DMS114 treated with DMSO at 0.1 percent for 48 hours (cell line): ENCODE results near the gene INPP5D.
"Not testable (repeated sequence)": the region's sequence is repeated elsewhere in the genome, so short reads cannot be mapped to it uniquely, and the experiment has no call there.

Experiments used
- DNase-seq: peaks from one replicate; lab custom pipeline; 2025; ENCODE audit not compliant: unreplicated experiment; lab: John Stamatoyannopoulos, UW

The INPP5D gene

DNA sequence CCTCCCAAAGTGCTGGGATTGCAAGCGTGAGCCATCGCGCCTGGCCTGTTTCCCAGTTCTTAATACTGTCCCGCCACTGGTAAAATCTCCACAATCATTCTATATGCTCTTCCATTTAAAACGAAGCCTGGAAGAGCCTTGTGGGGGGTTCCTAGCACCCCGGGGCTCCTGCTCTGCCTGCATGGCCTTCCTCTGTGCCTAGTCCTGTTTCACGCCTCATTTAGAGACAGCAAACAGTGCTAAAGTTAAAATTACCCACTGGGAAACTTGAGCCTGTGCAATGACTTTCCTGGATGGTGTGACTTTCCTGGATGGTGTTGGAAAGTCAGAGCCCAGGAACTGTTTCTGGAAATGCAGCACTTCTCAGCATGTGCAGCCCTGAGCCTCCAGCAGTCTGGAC is 55.0 kb downstream of the INPP5D start:
- DNase-seq = no peak

DNA sequence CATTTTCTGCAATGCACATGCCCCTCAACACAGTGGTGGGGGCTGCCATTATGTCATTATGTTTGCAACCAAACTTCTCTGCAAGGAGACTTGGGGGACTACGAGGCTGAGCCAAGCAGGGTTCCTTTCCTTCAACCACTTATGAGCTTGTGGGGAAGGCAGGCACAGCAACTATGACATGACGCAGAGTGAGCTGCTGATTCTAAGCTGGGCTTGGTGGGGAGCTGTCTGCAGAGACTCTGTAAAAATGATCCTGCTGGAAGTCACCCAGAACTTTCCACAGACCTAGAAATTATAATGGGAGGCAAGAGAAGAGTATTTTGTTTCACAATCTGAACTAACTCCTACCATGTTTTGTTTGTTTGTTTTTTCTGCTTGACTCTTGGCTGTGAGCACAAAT is 55.6 kb downstream of the INPP5D start:
- DNase-seq = no peak

GRCh38 chr2:233116946-233117345 is 56.8 kb downstream of the INPP5D start:
- DNase-seq = no peak

GRCh38 chr2:233117351-233117750 is 57.2 kb downstream of the INPP5D start:
- no peak for DNase-seq

- DNase-seq = no peak
Observed at GRCh38 chr2:233117811-233118647, 57.9 kb downstream of the INPP5D start.

GRCh38 chr2:233118648-233119000 is 58.5 kb downstream of the INPP5D start:
- DNase-seq = no peak

DNA sequence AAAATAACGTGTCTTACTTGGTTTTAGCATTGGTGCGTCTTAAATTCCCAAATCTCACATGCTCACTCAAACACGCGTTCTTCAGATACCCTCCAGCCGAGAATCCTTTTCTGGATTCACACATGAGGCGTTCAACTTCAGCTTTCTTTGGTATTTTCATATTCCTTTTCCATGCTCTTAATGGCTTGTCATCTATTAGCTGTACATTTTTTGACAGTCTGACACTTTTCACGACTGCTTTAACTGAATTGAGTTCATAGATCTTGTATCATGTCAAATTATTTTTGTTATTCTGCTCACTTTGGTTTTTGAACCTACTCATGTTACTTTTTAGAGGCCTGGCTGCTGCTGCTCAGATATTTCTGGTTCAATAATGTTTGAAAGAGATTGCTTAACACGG is 59.0 kb downstream of the INPP5D start:
- no peak for DNase-seq

- DNase-seq = no peak
Observed at GRCh38 chr2:233119806-233120205, 59.7 kb downstream of the INPP5D start.

GRCh38 chr2:233120459-233120858 is 60.3 kb downstream of the INPP5D start:
- no peak for DNase-seq

GRCh38 chr2:233121856-233122255 is 61.7 kb downstream of the INPP5D start:
- no peak for DNase-seq

- no peak for DNase-seq
Observed at GRCh38 chr2:233122541-233122940, 62.4 kb downstream of the INPP5D start.

GRCh38 chr2:233123576-233123975 is 63.4 kb downstream of the INPP5D start:
- not testable (repeated sequence) for DNase-seq

DNA sequence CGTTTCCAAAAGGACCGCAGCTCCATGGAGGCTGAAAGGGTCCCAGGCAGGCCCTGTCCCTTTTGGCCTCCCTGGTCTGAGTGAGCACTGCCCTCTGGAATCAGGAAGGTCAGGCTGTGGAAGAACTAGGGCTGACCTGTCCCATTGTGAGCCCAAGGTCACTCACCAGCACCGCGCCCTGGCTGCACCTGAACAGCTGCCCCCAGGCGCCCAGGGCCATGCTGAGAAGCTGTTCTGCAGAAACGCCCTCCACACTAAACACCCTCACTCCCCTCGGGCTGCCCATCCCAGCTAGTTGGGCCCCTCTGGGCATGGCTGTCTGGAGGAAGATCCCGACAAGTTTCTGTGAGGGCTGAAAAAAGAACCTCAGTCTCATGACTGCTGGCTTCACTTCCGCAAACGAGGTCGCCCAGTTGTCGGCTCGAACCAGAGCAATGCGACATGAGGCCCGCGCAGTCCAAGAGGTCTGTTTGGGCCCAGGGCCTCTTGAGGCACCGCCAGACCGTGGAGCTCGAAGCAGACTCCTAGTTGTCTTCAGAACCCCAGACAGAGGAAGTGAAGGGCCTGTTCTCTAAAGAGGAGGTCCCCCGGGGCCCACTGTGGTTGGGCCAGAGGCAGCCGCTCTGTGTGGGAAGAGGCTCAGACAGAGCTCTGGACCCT is 64.4 kb downstream of the INPP5D start:
- no peak for DNase-seq

- no peak for DNase-seq
Observed at GRCh38 chr2:233125455-233126065, 65.4 kb downstream of the INPP5D start.

DNA sequence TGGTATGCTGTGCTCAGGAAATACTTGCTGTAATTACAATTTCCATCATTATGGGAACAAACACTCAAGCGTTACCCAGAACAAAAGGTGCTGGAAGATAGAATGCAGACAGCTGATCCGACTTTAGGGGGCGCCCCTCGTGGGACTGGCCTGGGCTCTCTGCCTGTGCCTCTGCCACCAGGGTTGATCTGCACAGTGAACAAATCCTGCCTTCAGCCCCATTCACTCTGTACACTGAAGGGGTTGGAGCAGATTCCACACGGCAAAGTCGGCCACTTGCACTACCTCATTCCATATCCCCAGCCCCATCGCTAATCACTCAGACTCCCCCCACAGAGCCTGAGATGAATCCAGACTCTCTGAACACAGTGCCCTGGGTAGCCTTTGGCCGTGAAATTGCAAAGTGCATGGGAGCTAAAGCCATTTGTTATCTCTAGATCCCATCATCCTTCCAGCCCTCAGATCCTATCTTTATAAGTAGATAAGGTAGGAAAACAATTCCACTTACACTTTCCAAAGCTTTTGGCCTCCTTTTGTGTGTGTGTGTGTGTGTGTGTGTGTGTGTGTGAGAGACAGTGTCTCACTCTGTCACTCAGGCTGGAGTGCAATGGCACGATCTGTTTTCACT is 69.3 kb downstream of the INPP5D start:
- no peak for DNase-seq

- DNase-seq = no peak
Observed at GRCh38 chr2:233130024-233130423, 69.9 kb downstream of the INPP5D start.

DNA sequence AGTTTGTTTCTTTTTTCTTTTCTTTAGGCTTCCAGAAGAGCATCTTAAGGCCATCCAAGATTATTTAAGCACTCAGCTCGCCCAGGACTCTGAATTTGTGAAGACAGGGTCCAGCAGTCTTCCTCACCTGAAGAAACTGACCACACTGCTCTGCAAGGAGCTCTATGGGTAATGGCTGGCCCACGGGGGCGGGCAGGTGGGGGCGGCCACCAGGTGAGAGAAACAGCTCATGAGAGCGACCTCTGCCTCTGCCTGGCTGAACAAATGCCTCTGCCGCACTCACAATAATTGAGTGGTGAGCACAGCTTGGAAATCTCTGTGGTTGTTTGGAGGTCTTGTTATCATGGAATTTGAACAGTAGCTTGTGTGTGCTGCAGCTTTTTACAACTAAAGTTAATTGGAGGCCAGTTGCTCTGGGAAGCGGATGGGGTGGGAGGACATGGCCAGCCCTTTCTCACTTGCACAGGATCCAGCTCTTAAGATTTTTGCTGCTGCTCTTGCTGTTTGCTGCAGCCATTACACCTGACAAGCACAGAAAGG is 70.4 kb downstream of the INPP5D start:
- DNase-seq = no peak

- no peak for DNase-seq
Observed at GRCh38 chr2:233131936-233132720, 72.0 kb downstream of the INPP5D start.

- DNase-seq = no peak
Observed at GRCh38 chr2:233133239-233133638, 73.1 kb downstream of the INPP5D start.

DNA sequence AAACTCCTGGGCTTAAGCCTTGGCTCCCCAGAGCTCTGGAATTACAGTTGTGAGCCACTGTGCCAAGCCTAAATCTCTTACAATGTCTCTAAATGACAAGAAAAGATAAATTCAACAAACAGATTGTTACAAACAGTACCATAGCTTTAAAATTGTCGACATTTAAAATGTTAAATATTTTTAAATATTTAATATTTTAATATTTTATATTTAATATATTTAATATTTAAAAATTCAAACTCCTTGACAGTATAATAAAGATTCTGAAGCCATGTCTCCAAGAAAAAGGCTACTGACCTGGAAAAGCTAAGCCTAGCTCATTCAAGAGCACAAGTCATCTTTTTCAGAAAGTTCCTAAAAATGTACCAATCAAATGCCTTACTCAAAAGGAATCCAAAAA is 75.3 kb downstream of the INPP5D start:
- no peak for DNase-seq

DNA sequence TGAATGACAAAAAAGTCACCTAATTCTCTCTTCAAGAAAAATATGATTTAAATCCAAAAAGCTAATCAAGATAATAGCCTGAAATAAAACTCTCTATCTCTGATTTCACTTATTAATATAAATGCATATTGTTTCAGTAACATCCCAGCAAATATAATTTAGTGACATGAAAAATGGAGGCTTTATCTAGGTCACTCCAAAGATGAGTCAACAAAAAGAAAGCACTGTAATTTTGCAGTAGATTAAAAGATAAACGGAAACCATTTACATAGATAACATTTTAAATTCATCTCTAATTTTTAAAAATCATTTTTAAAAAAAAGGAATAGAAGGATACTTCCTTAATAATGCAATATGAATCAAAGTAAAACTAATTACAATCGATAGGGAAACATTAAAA is 76.9 kb downstream of the INPP5D start:
- no peak for DNase-seq
